HL-60/S4 treated with retinoic acid at 250 ng/mL for 4 days and 3 days (cell line): ENCODE data around the gene TAF1D.
"Not testable (repeated sequence)": the region's sequence is repeated elsewhere in the genome, so short reads cannot be mapped to it uniquely, and the experiment has no call there.

Experiments
- in situ Hi-C: fragments of 300-500 bp; cut with MboI; formaldehyde crosslinking; loops from 2 replicates; pipeline ENCODE4 v1.7.0; 2022; ENCODE audit warnings: low sequenced_read_pairs

The TAF1D gene

GRCh38 chr11:93751001-93751400 is 9.7 kb upstream of the TAF1D start:
- in situ Hi-C loops = no loop called here

- in situ Hi-C loops = no loop called here
These were observed 5.8 kb upstream of the TAF1D start for GRCh38 chr11:93747122-93747521.

- in situ Hi-C loops = no loop called here
These were observed 4.8 kb upstream of the TAF1D start for GRCh38 chr11:93746101-93746500.

GRCh38 chr11:93745005-93745755 is 3.9 kb upstream of the TAF1D start:
- in situ Hi-C loops = not testable (repeated sequence)

GRCh38 chr11:93744669-93745004 is 3.3 kb upstream of the TAF1D start:
- in situ Hi-C loops = no loop called here

GRCh38 chr11:93743291-93743690 is 2.0 kb upstream of the TAF1D start:
- in situ Hi-C loops = no loop called here

- in situ Hi-C loops = no loop called here
These were observed 559 bp upstream of the TAF1D start for GRCh38 chr11:93741882-93742226.

GRCh38 chr11:93740730-93741093 is 583 bp downstream of the TAF1D start:
- in situ Hi-C loops = no loop called here

GRCh38 chr11:93740031-93740729 is 1.1 kb downstream of the TAF1D start:
- in situ Hi-C loops = no loop called here

- in situ Hi-C loops = no loop called here
These were observed 2.6 kb downstream of the TAF1D start for GRCh38 chr11:93738647-93739081.

GRCh38 chr11:93737904-93738612 is 3.2 kb downstream of the TAF1D start:
- in situ Hi-C loops = no loop called here

- in situ Hi-C loops = no loop called here
These were observed 5.2 kb downstream of the TAF1D start for GRCh38 chr11:93736129-93736528.

- in situ Hi-C loops = no loop called here
These were observed 5.7 kb downstream of the TAF1D start for GRCh38 chr11:93735627-93736026.

GRCh38 chr11:93734427-93735222 is 6.7 kb downstream of the TAF1D start:
- in situ Hi-C loops = no loop called here

GRCh38 chr11:93733474-93733873 is 7.8 kb downstream of the TAF1D start:
- in situ Hi-C loops = no loop called here

GRCh38 chr11:93732237-93732892 is 8.9 kb downstream of the TAF1D start:
- in situ Hi-C loops = no loop called here

GRCh38 chr11:93730108-93731107 is 10.9 kb downstream of the TAF1D start:
- in situ Hi-C loops = no loop called here

GRCh38 chr11:93729129-93729616 is 12.1 kb downstream of the TAF1D start:
- in situ Hi-C loops = no loop called here

GRCh38 chr11:93728792-93729128 is 12.5 kb downstream of the TAF1D start:
- in situ Hi-C loops = no loop called here
